Measurements from ENCODE around the gene SEPTIN5. TPM values are rescaled to one million over a fixed set of nuclear protein-coding genes. Genes with fewer than 3 reads are reported as not detected.

Gene SEPTIN5
- total RNA-seq, 1 experiment from 2014 or later, result 2.0 TPM

DNA sequence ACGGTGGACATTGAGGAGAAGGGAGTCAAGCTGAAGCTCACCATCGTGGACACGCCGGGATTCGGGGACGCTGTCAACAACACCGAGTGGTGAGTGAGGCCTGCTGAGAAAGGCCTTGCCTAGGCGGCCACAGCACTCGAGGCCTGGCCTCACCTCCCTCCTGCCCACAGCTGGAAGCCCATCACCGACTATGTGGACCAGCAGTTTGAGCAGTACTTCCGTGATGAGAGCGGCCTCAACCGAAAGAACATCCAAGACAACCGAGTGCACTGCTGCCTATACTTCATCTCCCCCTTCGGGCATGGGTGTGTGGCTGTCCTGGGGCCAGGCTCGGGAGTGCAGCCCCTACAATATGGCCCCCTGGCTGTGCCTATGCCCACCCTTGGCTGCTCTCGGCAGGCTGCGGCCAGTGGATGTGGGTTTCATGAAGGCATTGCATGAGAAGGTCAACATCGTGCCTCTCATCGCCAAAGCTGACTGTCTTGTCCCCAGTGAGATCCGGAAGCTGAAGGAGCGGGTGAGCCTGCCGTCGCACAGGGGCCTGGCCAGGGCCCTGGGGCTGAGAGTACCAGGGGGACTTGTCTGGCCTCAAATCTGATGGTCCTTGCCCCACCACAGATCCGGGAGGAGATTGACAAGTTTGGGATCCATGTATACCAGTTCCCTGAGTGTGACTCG, 6.0 kb downstream of the SEPTIN5 start:
- no peaks in the 10 kb centered on the region for H3K9me2 ChIP-seq (ENCODE audit: insufficient read depth)
- H3K36me3 ChIP-seq (ENCODE audit: low read depth), result no peaks in the 10 kb centered on the region
- no peak overlapping the region for H3K4me2 ChIP-seq
- 0 out of 2 replicates have a peak, but pooled peaks cover 3% of the 10 kb centered on the region for H3K27me3 ChIP-seq (ENCODE audit: insufficient read depth, low read depth)
- no TSS peak for BruUV-seq (replicated peaks)
- no peaks in the 10 kb centered on the region for H3F3A ChIP-seq (ENCODE audit: insufficient read depth, low read depth)
- CTCF ChIA-PET, result no interaction called here
- POLR2A ChIA-PET (ENCODE audit: unreplicated experiment), result no interaction called here
- no peaks in the 10 kb centered on the region for H3K4me1 ChIP-seq (replicated peaks; ENCODE audit: insufficient read depth)
- H3K27ac ChIP-seq, result no peak overlapping the region
- no peak overlapping the region for H3K4me3 ChIP-seq
- TF ChIP-seq CTCF (conservative IDR thresholded peaks at IDR 0.05) (no peak), EZH2 (IDR thresholded peaks at IDR 0.05; ENCODE audit: low read depth) (no peak)
- intact Hi-C loops (cut with micrococcal nuclease; ENCODE audit: unreplicated experiment), result no loop called here
- H2AFZ ChIP-seq, result no peak overlapping the region
- H3K79me2 ChIP-seq (ENCODE audit: low read depth), result no peaks in the 10 kb centered on the region
- H3K9me3 ChIP-seq (ENCODE audit: insufficient read depth, low read depth), result no peaks in the 10 kb centered on the region
- no peak for DNase-seq
- no peaks in the 10 kb centered on the region for H4K20me1 ChIP-seq (ENCODE audit: insufficient read depth)

- CTCF ChIA-PET, result no interaction called here
- Histone ChIP-seq H3K27ac (no peak overlapping the region), H3F3A (ENCODE audit: insufficient read depth, low read depth) (no peaks in the 10 kb centered on the region), H3K27me3 (ENCODE audit: insufficient read depth, low read depth) (0 out of 2 replicates have a peak, but pooled peaks cover 3% of the 10 kb centered on the region), H3K4me3 (no peak overlapping the region), H3K36me3 (ENCODE audit: low read depth) (no peaks in the 10 kb centered on the region), H2AFZ (no peak overlapping the region), H3K9me2 (ENCODE audit: insufficient read depth) (no peaks in the 10 kb centered on the region), H3K79me2 (ENCODE audit: low read depth) (no peaks in the 10 kb centered on the region), H3K4me2 (no peak overlapping the region), H4K20me1 (ENCODE audit: insufficient read depth) (no peaks in the 10 kb centered on the region), H3K9me3 (ENCODE audit: insufficient read depth, low read depth) (no peaks in the 10 kb centered on the region), H3K4me1 (replicated peaks; ENCODE audit: insufficient read depth) (no peaks in the 10 kb centered on the region)
- POLR2A ChIA-PET (ENCODE audit: unreplicated experiment), result no interaction called here
- no TSS peak for BruUV-seq (replicated peaks)
- no peak for DNase-seq
- TF ChIP-seq EZH2 (IDR thresholded peaks at IDR 0.05; ENCODE audit: low read depth) (no peak), CTCF (conservative IDR thresholded peaks at IDR 0.05) (no peak)
- intact Hi-C loops (cut with micrococcal nuclease; ENCODE audit: unreplicated experiment), result no loop called here
These were observed 6.7 kb downstream of the SEPTIN5 start for GRCh38 chr22:19720999-19721329.

- Histone ChIP-seq H3K4me1 (replicated peaks; ENCODE audit: insufficient read depth) (no peaks in the 10 kb centered on the region), H3K9me2 (ENCODE audit: insufficient read depth) (no peaks in the 10 kb centered on the region), H3K27ac (no peak overlapping the region), H2AFZ (no peak overlapping the region), H3F3A (ENCODE audit: insufficient read depth, low read depth) (no peaks in the 10 kb centered on the region), H3K36me3 (ENCODE audit: low read depth) (no peaks in the 10 kb centered on the region), H3K4me3 (no peak overlapping the region), H4K20me1 (ENCODE audit: insufficient read depth) (no peaks in the 10 kb centered on the region), H3K79me2 (ENCODE audit: low read depth) (no peaks in the 10 kb centered on the region), H3K27me3 (ENCODE audit: insufficient read depth, low read depth) (0 out of 2 replicates have a peak, but pooled peaks cover 3% of the 10 kb centered on the region), H3K9me3 (ENCODE audit: insufficient read depth, low read depth) (no peaks in the 10 kb centered on the region), H3K4me2 (no peak overlapping the region)
- no peak for DNase-seq
- ChIA-PET CTCF (no interaction called here), POLR2A (ENCODE audit: unreplicated experiment) (no interaction called here)
- BruUV-seq (replicated peaks), result no TSS peak
- no peak for TF ChIP-seq CTCF (conservative IDR thresholded peaks at IDR 0.05)
- no peak for TF ChIP-seq EZH2 (IDR thresholded peaks at IDR 0.05; ENCODE audit: low read depth)
- intact Hi-C loops (cut with micrococcal nuclease; ENCODE audit: unreplicated experiment), result no loop called here
These were observed 7.3 kb downstream of the SEPTIN5 start for GRCh38 chr22:19721330-19722177.

All from PC-9 (cell line).